Measurements from ENCODE around the gene AP4S1. TPM values are rescaled to one million over a fixed set of nuclear protein-coding genes. Genes with fewer than 3 reads are reported as not detected.

The AP4S1 gene
- total RNA-seq, 6 donors from 2014 or later: 5.3 to 11.1 (median 6.7) TPM

DNA sequence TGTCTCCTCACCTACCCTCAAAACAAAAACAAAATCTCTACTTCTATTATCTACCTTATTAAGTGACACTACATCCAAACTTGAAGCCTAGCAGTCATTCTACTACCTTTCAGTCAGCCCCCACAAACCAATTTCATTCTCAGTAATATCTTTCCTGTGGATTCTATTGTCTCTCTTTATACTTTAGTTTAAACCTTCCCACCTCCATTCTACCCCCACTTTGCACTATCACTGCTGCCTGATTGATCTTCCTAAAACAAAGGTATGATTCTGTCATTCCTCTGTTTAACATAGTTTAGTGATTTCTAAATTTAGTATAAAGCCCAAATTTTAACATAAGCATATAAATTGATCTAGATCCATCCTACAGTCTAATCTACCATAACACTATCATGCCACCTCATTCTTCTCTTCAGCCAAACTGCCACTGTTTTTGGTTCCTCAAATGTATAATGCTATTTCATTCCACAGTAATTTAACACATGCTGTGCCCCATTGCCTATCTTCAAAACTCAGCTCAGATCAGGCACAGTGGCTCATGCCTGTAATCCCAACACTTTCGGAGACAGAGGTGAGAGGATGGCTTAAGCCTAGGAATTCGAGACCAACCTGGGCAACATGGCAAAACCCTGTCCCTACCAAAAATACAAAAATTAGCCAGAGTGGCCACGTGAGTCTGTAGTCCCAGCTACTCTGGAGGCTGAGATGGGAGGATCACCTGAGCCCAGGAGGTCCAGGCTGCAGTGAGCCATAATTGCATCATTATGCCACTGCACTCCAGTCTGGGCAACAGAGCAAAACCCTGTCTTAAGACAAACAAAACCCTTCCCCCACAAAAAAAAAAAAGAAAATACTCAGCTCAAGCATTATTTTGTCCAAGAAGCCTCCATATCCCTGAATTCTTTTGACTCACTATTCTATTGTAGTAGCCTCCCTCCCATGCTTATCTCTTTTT lies 3.8 kb downstream of the AP4S1 start:
- 89 to 94% methylated on average over 2 to 3 of the region's 3 CpGs for WGBS, 2 donors
- TF ChIP-seq EP300 (IDR thresholded peaks at IDR 0.05) (no peak), POLR2AphosphoS5 (IDR thresholded peaks at IDR 0.05) (no peak), POLR2A (IDR thresholded peaks at IDR 0.05) (no peak)
- TF ChIP-seq, protein P1, sequence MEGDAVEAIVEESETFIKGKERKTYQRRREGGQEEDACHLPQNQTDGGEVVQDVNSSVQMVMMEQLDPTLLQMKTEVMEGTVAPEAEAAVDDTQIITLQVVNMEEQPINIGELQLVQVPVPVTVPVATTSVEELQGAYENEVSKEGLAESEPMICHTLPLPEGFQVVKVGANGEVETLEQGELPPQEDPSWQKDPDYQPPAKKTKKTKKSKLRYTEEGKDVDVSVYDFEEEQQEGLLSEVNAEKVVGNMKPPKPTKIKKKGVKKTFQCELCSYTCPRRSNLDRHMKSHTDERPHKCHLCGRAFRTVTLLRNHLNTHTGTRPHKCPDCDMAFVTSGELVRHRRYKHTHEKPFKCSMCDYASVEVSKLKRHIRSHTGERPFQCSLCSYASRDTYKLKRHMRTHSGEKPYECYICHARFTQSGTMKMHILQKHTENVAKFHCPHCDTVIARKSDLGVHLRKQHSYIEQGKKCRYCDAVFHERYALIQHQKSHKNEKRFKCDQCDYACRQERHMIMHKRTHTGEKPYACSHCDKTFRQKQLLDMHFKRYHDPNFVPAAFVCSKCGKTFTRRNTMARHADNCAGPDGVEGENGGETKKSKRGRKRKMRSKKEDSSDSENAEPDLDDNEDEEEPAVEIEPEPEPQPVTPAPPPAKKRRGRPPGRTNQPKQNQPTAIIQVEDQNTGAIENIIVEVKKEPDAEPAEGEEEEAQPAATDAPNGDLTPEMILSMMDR (IDR thresholded peaks at IDR 0.05): no peak
- Histone ChIP-seq H3K9me3 (no peaks in the 10 kb centered on the region), H3K27ac (no peak overlapping the region), H3K4me3 (no peak overlapping the region), H3K4me1 (peaks cover 6 to 15% (median 13%) of the 10 kb centered on the region in 4 donors), H3K27me3 (no peaks in the 10 kb centered on the region), H3K36me3 (no peaks in the 10 kb centered on the region)
- DNase-seq (no peak), ATAC-seq (ENCODE audit: low FRiP score in 2 of 2) (no peak)

DNA sequence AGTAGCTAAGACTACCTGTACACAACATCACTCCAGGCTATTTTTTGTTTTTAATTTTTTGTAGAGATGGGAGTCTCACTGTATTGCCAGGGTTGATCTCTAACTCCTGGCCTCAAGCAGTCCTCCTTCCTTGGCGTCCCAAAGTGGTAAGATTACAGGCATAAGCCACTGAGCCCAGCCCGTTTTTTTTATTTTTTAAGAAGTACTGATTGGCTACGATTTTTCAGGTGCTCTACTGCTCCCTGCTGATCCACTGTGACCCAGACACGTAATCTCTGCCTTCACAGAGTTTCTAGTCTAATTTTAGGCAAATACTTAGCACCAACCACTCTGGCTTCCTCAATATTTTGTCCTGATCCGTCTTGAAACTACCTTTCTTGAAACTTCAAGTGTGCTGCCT lies 5.0 kb downstream of the AP4S1 start:
- WGBS, 2 donors: 91 to 94% methylated on average over 5 of the region's 5 CpGs
- Histone ChIP-seq H3K36me3 (no peaks in the 10 kb centered on the region), H3K27me3 (no peaks in the 10 kb centered on the region), H3K27ac (no peak overlapping the region), H3K4me1 (peaks cover 0 to 9% (median 6%) of the 10 kb centered on the region in 4 donors), H3K9me3 (no peaks in the 10 kb centered on the region), H3K4me3 (no peak overlapping the region)
- no peak for TF ChIP-seq EP300 (IDR thresholded peaks at IDR 0.05)
- DNase-seq (no peak), ATAC-seq (ENCODE audit: low FRiP score in 2 of 2) (no peak)

DNA sequence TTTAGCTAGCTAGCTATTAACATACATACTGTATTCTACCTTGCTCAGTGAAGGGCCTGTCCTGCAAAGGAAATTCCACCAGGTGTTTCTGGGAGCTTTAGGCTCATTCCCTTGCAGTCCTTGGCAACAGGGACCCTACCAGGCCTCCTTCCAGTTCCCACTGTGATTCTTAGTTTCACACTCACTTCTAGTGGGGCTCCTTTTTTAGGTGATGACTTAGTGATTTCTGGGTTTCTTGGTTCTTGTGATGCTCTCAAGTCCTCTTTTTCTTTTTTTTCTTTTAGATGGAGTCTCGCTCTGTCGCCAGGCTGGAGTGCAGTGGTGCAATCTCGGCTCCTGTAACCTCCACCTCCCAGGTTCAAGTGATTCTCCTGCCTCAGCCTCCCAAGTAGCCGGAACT lies 11.1 kb downstream of the AP4S1 start:
- no peak for ATAC-seq (ENCODE audit: low FRiP score in 2 of 2)
- no peak overlapping the region for H3K4me3 ChIP-seq
- no peaks in the 10 kb centered on the region for H3K4me1 ChIP-seq
- TF ChIP-seq, protein P1 (IDR thresholded peaks at IDR 0.05): no peak
- no peak for TF ChIP-seq POLR2A (IDR thresholded peaks at IDR 0.05)
- no peak for TF ChIP-seq EP300 (IDR thresholded peaks at IDR 0.05)
- no peak for TF ChIP-seq POLR2AphosphoS5 (IDR thresholded peaks at IDR 0.05)
- peaks cover 0 to 3% (median 0%) of the 10 kb centered on the region in 4 donors for H3K36me3 ChIP-seq
- H3K9me3 ChIP-seq: no peaks in the 10 kb centered on the region
- no peak for DNase-seq
- 93 to 96% methylated on average over 3 to 4 of the region's 4 CpGs for WGBS, 2 donors
- no peak overlapping the region for H3K27ac ChIP-seq
- H3K27me3 ChIP-seq: no peaks in the 10 kb centered on the region

DNA sequence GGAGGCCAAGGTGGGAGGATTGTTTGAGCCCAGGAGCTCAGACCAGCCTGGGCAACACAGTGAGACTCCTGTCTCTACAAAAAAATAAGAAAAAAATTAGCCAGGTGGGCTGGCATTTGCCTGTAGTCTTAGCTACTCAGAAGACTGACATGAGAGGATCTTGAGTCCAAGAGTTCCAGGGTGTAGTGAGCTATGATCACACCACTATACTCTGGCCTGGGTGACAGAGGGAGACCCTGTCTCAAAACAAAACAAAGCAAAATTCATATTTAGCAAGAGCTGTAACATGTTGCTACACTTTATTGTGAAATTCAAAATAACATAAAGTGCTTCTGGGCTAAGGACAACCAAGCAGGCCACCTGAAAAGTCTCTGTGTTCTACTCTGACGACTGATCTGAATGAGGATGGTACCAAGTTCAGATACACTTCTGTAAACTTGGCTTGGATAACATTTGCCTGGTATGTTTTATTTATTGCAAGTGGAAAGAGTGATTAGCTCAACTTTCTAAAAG lies 12.3 kb downstream of the AP4S1 start:
- no peaks in the 10 kb centered on the region for H3K27me3 ChIP-seq
- no peak for ATAC-seq (ENCODE audit: low FRiP score in 2 of 2)
- no peak overlapping the region for H3K27ac ChIP-seq
- TF ChIP-seq, protein P1 (IDR thresholded peaks at IDR 0.05): no peak
- TF ChIP-seq POLR2AphosphoS5 (IDR thresholded peaks at IDR 0.05) (no peak), EP300 (IDR thresholded peaks at IDR 0.05) (no peak), POLR2A (IDR thresholded peaks at IDR 0.05) (no peak)
- 52 to 53% methylated on average over 1 of the region's 1 CpG for WGBS, 2 donors
- no peaks in the 10 kb centered on the region for H3K9me3 ChIP-seq
- no peaks in the 10 kb centered on the region for H3K4me1 ChIP-seq
- H3K36me3 ChIP-seq: peaks cover 0 to 3% (median 0%) of the 10 kb centered on the region in 4 donors
- no peak overlapping the region for H3K4me3 ChIP-seq
- DNase-seq: no peak

DNA sequence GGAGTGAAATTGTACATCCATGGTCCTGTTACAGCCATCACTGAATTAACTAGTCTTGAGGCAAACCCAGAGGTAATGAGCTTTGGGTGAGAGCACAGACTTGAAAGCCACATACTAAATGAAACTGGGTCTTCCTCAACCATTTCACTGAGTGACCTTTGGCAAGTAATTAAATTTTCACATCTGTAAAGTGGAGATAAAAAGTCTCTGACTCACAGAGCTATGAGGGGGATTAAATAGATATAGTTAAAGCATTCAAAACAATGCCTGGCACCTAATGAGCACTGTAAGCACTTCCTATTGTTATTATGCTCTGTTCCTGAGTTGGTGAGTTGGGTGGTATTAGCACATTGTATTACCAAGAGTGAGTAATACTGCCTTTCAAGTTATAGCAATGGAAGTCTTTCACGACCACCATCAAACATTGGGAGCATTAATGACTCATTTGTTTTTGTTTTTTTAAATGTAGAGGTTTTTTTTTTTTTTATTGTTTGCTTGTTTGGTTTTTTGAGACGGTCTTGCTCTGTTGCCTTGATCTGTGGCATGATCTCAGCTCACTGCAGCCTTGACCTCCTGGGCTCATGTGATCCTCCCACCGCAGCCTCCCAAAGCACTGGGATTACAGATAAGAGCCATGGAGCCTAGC lies 13.2 kb downstream of the AP4S1 start:
- DNase-seq (no peak), ATAC-seq (ENCODE audit: low FRiP score in 2 of 2) (peak in 1 of 2 donors; percentile 61)
- H3K27ac ChIP-seq: no peak overlapping the region
- no peak overlapping the region for H3K4me3 ChIP-seq
- H3K9me3 ChIP-seq: no peaks in the 10 kb centered on the region
- peaks cover 0 to 3% (median 0%) of the 10 kb centered on the region in 4 donors for H3K36me3 ChIP-seq
- TF ChIP-seq EP300 (IDR thresholded peaks at IDR 0.05): peak in 1 of 4 donors; percentile 5
- TF ChIP-seq POLR2A (IDR thresholded peaks at IDR 0.05): no peak
- WGBS, 2 donors: 37 to 57% methylated on average over 2 to 3 of the region's 3 CpGs
- H3K27me3 ChIP-seq: no peaks in the 10 kb centered on the region
- no peaks in the 10 kb centered on the region for H3K4me1 ChIP-seq
